HFFc6 (cell line): ENCODE measurements around the gene DNMT1. TPM values are rescaled to one million over a fixed set of nuclear protein-coding genes. Genes with fewer than 3 reads are reported as not detected.

Experiments
- DNase-seq: peaks from one replicate; pipeline ENCODE4 v3.0.0-alpha.2; 2018
- H3K27ac Mint-ChIP-seq: 2 replicates; pipeline ENCODE4 v1.8.0; 2020; ENCODE audit warnings: mild to moderate bottlenecking, mixed read lengths
- H3K27me3 Mint-ChIP-seq: 2 replicates; pipeline ENCODE4 v1.8.0; 2021; ENCODE audit warnings: mild to moderate bottlenecking, moderate library complexity, mixed read lengths; ENCODE audit not compliant: insufficient read depth
- H3K36me3 Mint-ChIP-seq: 2 replicates; pipeline ENCODE4 v1.8.0; 2021; ENCODE audit warnings: low read depth, mixed read lengths
- H3K4me1 Mint-ChIP-seq: 2 replicates; pipeline ENCODE4 v1.8.0; 2020; ENCODE audit warnings: low read depth, mixed read lengths
- H3K4me3 Mint-ChIP-seq: 2 replicates; pipeline ENCODE4 v1.8.0; 2020; ENCODE audit warnings: mild to moderate bottlenecking, moderate library complexity, mixed read lengths
- H3K9me3 Mint-ChIP-seq: 2 replicates; pipeline ENCODE4 v1.8.0; 2020; ENCODE audit warnings: mild to moderate bottlenecking, mixed read lengths
- CTCF ChIP-seq: fragments of 200-600 bp; sonication (generic); IDR thresholded peaks from 2 replicates; pipeline ENCODE4 v1.5.0; 2021; ENCODE audit warnings: antibody characterized with exemption, mild to moderate bottlenecking
- total RNA-seq, 6 experiments: library from RNA; stranded (reverse); fragmentation: NEBNext Ultra II Directional; extraction: Animal tissue kit (Norgen Biotek cat#: 25700); gene quantifications; 2 replicates in 1 of 6; 3 replicates in 5 of 6; pipeline ENCODE4 v1.2.3, GENCODE V29; 2021

The DNMT1 gene
- total RNA-seq, 6 experiments from 2014 or later, result 74.5 to 135 (median 125) TPM

GRCh38 chr19:10102787-10103236, 91.9 kb downstream of the DNMT1 start:
- Mint-ChIP-seq H3K4me3 (no peak overlapping the region), H3K27ac (no peak overlapping the region), H3K27me3 (peaks cover 2% of the 10 kb centered on the region; the same call in 1 of the 2 replicates), H3K36me3 (peaks cover 9% of the 10 kb centered on the region), H3K4me1 (peaks cover 19% of the 10 kb centered on the region), H3K9me3 (no peaks in the 10 kb centered on the region)
- no peak for DNase-seq
- TF ChIP-seq CTCF, result no peak

GRCh38 chr19:10100163-10100785, 94.5 kb downstream of the DNMT1 start:
- Mint-ChIP-seq H3K27me3 (peaks cover 5% of the 10 kb centered on the region; the same call in 1 of the 2 replicates), H3K27ac (no peak overlapping the region), H3K4me1 (peaks cover 10% of the 10 kb centered on the region; the same call in 1 of the 2 replicates), H3K4me3 (no peak overlapping the region), H3K36me3 (no peaks in the 10 kb centered on the region), H3K9me3 (no peaks in the 10 kb centered on the region)
- TF ChIP-seq CTCF, result no peak
- DNase-seq, result no peak

- H3K9me3 Mint-ChIP-seq, result no peaks in the 10 kb centered on the region
- no peak for DNase-seq
- peaks cover 20% of the 10 kb centered on the region for H3K36me3 Mint-ChIP-seq
- TF ChIP-seq CTCF, result no peak
- H3K27me3 Mint-ChIP-seq, result peaks cover 3% of the 10 kb centered on the region
- H3K4me3 Mint-ChIP-seq, result peak overlapping the region; percentile 26; the same call in 1 of the 2 replicates
- peaks cover 10% of the 10 kb centered on the region; the same call in 1 of the 2 replicates for H3K4me1 Mint-ChIP-seq
- H3K27ac Mint-ChIP-seq, result no peak overlapping the region
These were observed 98.2 kb downstream of the DNMT1 start for GRCh38 chr19:10096615-10096963.

- H3K9me3 Mint-ChIP-seq, result no peaks in the 10 kb centered on the region
- H3K36me3 Mint-ChIP-seq, result peaks cover 21% of the 10 kb centered on the region
- no peak overlapping the region for H3K27ac Mint-ChIP-seq
- DNase-seq, result peak; percentile 76
- peaks cover 3% of the 10 kb centered on the region for H3K27me3 Mint-ChIP-seq
- no peak for TF ChIP-seq CTCF
- peaks cover 10% of the 10 kb centered on the region; the same call in 1 of the 2 replicates for H3K4me1 Mint-ChIP-seq
- H3K4me3 Mint-ChIP-seq, result peak overlapping the region; percentile 43; the same call in 1 of the 2 replicates
These were observed 98.7 kb downstream of the DNMT1 start for GRCh38 chr19:10095948-10096614.

- Mint-ChIP-seq H3K9me3 (no peaks in the 10 kb centered on the region), H3K36me3 (peaks cover 21% of the 10 kb centered on the region), H3K4me1 (peaks cover 10% of the 10 kb centered on the region; the same call in 1 of the 2 replicates), H3K27ac (no peak overlapping the region), H3K27me3 (peaks cover 3% of the 10 kb centered on the region), H3K4me3 (peak overlapping the region; percentile 43; the same call in 1 of the 2 replicates)
- no peak for TF ChIP-seq CTCF
- DNase-seq, result no peak
These were observed 99.2 kb downstream of the DNMT1 start for GRCh38 chr19:10095622-10095947.
